Astrocyte of the spinal cord (primary cell): ENCODE data around the gene NUTM1.
"Not testable (repeated sequence)": the region's sequence is repeated elsewhere in the genome, so short reads cannot be mapped to it uniquely, and the experiment has no call there.

Experiments used
- DNase-seq: peaks from one replicate; pipeline ENCODE4 v3.0.0; 2011; ENCODE audit warnings: low read depth, low spot score
- H3K4me3 ChIP-seq: 2 replicates; pipeline ENCODE4 v1.5.1; 2011; ENCODE audit warnings: low read depth, mild to moderate bottlenecking, low read length, moderate library complexity
- in situ Hi-C: cut with HindIII; loops from 2 replicates; pipeline ENCODE4 v1.10.0; 2017; ENCODE audit warnings: low sequenced_read_pairs

NUTM1 gene

DNA sequence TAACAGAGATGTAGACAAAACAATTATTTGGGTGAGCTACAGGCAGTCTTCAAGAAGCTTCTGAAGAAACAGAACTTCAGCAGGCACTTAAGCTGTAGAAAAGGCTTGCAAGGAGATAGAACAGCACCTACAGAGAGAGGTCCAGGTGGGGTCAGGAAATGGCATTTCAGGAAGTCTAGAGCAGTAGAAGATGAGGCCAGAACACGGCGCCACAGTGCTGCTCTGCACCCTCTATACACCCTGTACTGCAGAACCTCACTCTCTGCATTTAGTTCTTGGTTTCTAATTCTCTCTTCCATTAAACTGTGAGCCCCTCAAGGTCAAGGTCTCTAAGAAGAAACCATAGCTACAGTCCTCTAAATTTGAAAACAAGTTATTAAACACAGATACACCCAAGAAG is 49.9 kb downstream of the NUTM1 start:
- H3K4me3 ChIP-seq, in situ Hi-C loops, DNase-seq: not testable (repeated sequence)

- in situ Hi-C loops, DNase-seq: not testable (repeated sequence)
Observed at GRCh38 chr15:34397637-34398259, 54.6 kb downstream of the NUTM1 start.

DNA sequence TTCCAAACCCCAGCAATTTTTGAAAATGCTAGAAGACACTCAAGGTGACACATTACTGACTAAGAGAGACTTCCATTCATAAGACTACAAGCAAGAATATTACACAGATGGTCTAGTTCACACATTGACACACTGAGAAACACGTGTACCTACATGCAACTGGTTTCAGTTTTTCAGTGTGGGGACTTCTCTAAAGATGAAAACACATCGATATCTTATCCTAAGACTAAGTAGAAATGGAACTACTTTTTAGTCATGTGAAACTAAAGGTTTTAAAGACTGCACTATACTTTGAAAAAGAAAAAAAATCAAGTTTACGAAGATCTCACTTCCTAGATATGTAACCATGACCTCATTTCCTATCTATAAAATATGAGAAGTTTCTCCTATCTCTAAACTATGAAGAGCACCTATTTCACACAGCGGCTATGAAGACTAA is 60.1 kb downstream of the NUTM1 start:
- H3K4me3 ChIP-seq, DNase-seq, in situ Hi-C loops: not testable (repeated sequence)

More at GRCh38 chr15:34397637-34398259, 54.6 kb downstream of the NUTM1 start:
- H3K4me3 ChIP-seq = not testable (repeated sequence)

DNA sequence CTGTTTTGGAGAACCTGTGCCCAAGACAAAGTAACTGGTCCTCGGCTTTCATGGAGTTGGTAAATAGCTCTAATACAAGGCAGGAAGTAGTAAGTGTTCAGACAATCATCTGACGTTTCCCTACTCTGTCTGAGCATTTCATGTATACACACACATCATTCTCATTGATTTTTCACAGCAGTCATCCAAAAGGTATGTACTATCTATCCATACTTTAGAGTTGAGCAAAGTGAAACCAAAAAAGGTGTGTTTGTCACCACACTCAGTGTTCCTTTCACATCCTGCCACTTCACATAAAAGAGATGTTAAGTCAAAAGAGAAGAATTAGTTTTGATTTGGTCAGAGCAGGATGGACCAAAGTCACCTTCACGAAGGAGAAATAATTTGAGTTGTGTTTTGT is 60.8 kb downstream of the NUTM1 start:
- H3K4me3 ChIP-seq, in situ Hi-C loops, DNase-seq: not testable (repeated sequence)
